ENCODE results near the gene IL37.
"Not testable (repeated sequence)": the region's sequence is repeated elsewhere in the genome, so short reads cannot be mapped to it uniquely, and the experiment has no call there.

Gene IL37

GRCh38 chr2:112891385-112891831 is 19.6 kb upstream of the IL37 start:
- DNase-seq, result no peak

GRCh38 chr2:112893752-112894151 is 17.2 kb upstream of the IL37 start:
- no peak for DNase-seq

- DNase-seq, result no peak
These were observed 13.9 kb upstream of the IL37 start for GRCh38 chr2:112896909-112897623.

GRCh38 chr2:112897624-112897978 is 13.4 kb upstream of the IL37 start:
- DNase-seq, result no peak

GRCh38 chr2:112901431-112902065 is 9.4 kb upstream of the IL37 start:
- not testable (repeated sequence) for DNase-seq

GRCh38 chr2:112902816-112903215 is 8.1 kb upstream of the IL37 start:
- DNase-seq, result no peak

GRCh38 chr2:112904883-112905282 is 6.1 kb upstream of the IL37 start:
- DNase-seq, result no peak

GRCh38 chr2:112906276-112906675 is 4.7 kb upstream of the IL37 start:
- DNase-seq, result no peak

- DNase-seq, result no peak
These were observed 3.7 kb upstream of the IL37 start for GRCh38 chr2:112907001-112907949.

GRCh38 chr2:112908559-112908958 is 2.4 kb upstream of the IL37 start:
- not testable (repeated sequence) for DNase-seq

GRCh38 chr2:112910219-112910618 is 746 bp upstream of the IL37 start:
- DNase-seq, result no peak

- no peak for DNase-seq
These were observed 1.4 kb downstream of the IL37 start for GRCh38 chr2:112912403-112912802.

GRCh38 chr2:112915300-112916144 is 4.6 kb downstream of the IL37 start:
- DNase-seq, result no peak

- no peak for DNase-seq
These were observed 5.2 kb downstream of the IL37 start for GRCh38 chr2:112916145-112916571.

- DNase-seq, result no peak
These were observed 5.8 kb downstream of the IL37 start for GRCh38 chr2:112916625-112917247.

GRCh38 chr2:112917856-112918255 is 6.9 kb downstream of the IL37 start:
- DNase-seq, result no peak

GRCh38 chr2:112918256-112918655 is 7.3 kb downstream of the IL37 start:
- no peak for DNase-seq

- no peak for DNase-seq
These were observed 8.1 kb downstream of the IL37 start for GRCh38 chr2:112919086-112919485.

GRCh38 chr2:112920923-112921532 is 10.1 kb downstream of the IL37 start:
- DNase-seq, result no peak

GRCh38 chr2:112921982-112922381 is 11.0 kb downstream of the IL37 start:
- DNase-seq, result no peak

GRCh38 chr2:112923237-112923966 is 12.4 kb downstream of the IL37 start:
- no peak for DNase-seq
